Type B pancreatic cell (in vitro differentiated cells): ENCODE data around the gene PPARGC1A. TPM values are rescaled to one million over a fixed set of nuclear protein-coding genes. Genes with fewer than 3 reads are reported as not detected.

ENCODE experiments used
- DNase-seq: peaks from one replicate; pipeline ENCODE4 v3.0.0; 2021; ENCODE audit warnings: mixed read lengths; ENCODE audit not compliant: unreplicated experiment; ENCODE audit errors: extremely low spot score
- H3K27ac Mint-ChIP-seq: 2 replicates; pipeline ENCODE4 v1.8.0; 2021; ENCODE audit warnings: mild to moderate bottlenecking, mixed read lengths
- H3K27me3 Mint-ChIP-seq: 2 replicates; pipeline ENCODE4 v1.8.0; 2021; ENCODE audit warnings: mixed read lengths
- H3K36me3 Mint-ChIP-seq: 2 replicates; pipeline ENCODE4 v1.8.0; 2021; ENCODE audit warnings: mixed read lengths
- H3K4me1 Mint-ChIP-seq: one replicate; pipeline ENCODE4 v1.8.0; 2021; ENCODE audit warnings: mixed read lengths; ENCODE audit not compliant: unreplicated experiment
- H3K4me3 Mint-ChIP-seq: 2 replicates; pipeline ENCODE4 v1.8.0; 2021; ENCODE audit warnings: mild to moderate bottlenecking, mixed read lengths
- H3K9me3 Mint-ChIP-seq: 2 replicates; pipeline ENCODE4 v1.8.0; 2021; ENCODE audit warnings: mixed read lengths
- total RNA-seq: library from RNA; stranded (reverse); gene quantifications from 2 replicates; pipeline ENCODE4 v1.2.1, GENCODE V29; 2021; ENCODE audit warnings: low replicate concordance
- TF ChIP-seq, protein P1 (sequence below): fragments of 200-600 bp; sonication (generic); conservative IDR thresholded peaks from 2 replicates; pipeline ENCODE4 v1.5.0; 2021; ENCODE audit warnings: antibody characterized with exemption, mild to moderate bottlenecking

The PPARGC1A gene
- total RNA-seq, 1 donor from 2014 or later = 39.4 TPM

- Mint-ChIP-seq H3K4me1 (peaks cover 4% of the 10 kb centered on the region), H3K9me3 (peaks cover 6% of the 10 kb centered on the region), H3K4me3 (no peak overlapping the region), H3K36me3 (no peaks in the 10 kb centered on the region), H3K27me3 (peaks cover 3% of the 10 kb centered on the region), H3K27ac (no peak overlapping the region)
- DNase-seq = no peak
- TF ChIP-seq, protein P1, sequence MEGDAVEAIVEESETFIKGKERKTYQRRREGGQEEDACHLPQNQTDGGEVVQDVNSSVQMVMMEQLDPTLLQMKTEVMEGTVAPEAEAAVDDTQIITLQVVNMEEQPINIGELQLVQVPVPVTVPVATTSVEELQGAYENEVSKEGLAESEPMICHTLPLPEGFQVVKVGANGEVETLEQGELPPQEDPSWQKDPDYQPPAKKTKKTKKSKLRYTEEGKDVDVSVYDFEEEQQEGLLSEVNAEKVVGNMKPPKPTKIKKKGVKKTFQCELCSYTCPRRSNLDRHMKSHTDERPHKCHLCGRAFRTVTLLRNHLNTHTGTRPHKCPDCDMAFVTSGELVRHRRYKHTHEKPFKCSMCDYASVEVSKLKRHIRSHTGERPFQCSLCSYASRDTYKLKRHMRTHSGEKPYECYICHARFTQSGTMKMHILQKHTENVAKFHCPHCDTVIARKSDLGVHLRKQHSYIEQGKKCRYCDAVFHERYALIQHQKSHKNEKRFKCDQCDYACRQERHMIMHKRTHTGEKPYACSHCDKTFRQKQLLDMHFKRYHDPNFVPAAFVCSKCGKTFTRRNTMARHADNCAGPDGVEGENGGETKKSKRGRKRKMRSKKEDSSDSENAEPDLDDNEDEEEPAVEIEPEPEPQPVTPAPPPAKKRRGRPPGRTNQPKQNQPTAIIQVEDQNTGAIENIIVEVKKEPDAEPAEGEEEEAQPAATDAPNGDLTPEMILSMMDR = no peak
Observed at GRCh38 chr4:23762551-23762950, 127.3 kb downstream of the PPARGC1A start.

GRCh38 chr4:23759066-23759465 lies 130.8 kb downstream of the PPARGC1A start:
- H3K4me3 Mint-ChIP-seq = no peak overlapping the region
- no peaks in the 10 kb centered on the region for H3K4me1 Mint-ChIP-seq
- H3K27ac Mint-ChIP-seq = no peak overlapping the region
- H3K9me3 Mint-ChIP-seq = peaks cover 6% of the 10 kb centered on the region
- no peaks in the 10 kb centered on the region for H3K36me3 Mint-ChIP-seq
- TF ChIP-seq, protein P1 = no peak
- peaks cover 3% of the 10 kb centered on the region for H3K27me3 Mint-ChIP-seq
- DNase-seq = no peak

GRCh38 chr4:23754688-23755087 lies 135.2 kb downstream of the PPARGC1A start:
- Mint-ChIP-seq H3K4me3 (no peak overlapping the region), H3K9me3 (peaks cover 6% of the 10 kb centered on the region)
- TF ChIP-seq, protein P1 = no peak

GRCh38 chr4:23750125-23750524 lies 139.7 kb downstream of the PPARGC1A start:
- Mint-ChIP-seq H3K4me3 (no peak overlapping the region), H3K27me3 (no peaks in the 10 kb centered on the region), H3K36me3 (no peaks in the 10 kb centered on the region), H3K4me1 (no peaks in the 10 kb centered on the region), H3K9me3 (no peaks in the 10 kb centered on the region), H3K27ac (no peak overlapping the region)
- no peak for DNase-seq
- TF ChIP-seq, protein P1 = no peak

More at GRCh38 chr4:23754688-23755087, 135.2 kb downstream of the PPARGC1A start:
- no peak for DNase-seq
- Mint-ChIP-seq H3K36me3 (no peaks in the 10 kb centered on the region), H3K27me3 (peaks cover 3% of the 10 kb centered on the region), H3K27ac (no peak overlapping the region), H3K4me1 (no peaks in the 10 kb centered on the region)

GRCh38 chr4:23747281-23747735 lies 142.5 kb downstream of the PPARGC1A start:
- Mint-ChIP-seq H3K4me3 (no peak overlapping the region), H3K27me3 (peaks cover 4% of the 10 kb centered on the region), H3K4me1 (no peaks in the 10 kb centered on the region), H3K36me3 (no peaks in the 10 kb centered on the region), H3K27ac (no peak overlapping the region), H3K9me3 (no peaks in the 10 kb centered on the region)
- DNase-seq = no peak
- TF ChIP-seq, protein P1 = no peak

GRCh38 chr4:23746672-23747071 lies 143.2 kb downstream of the PPARGC1A start:
- Mint-ChIP-seq H3K27me3 (peaks cover 4% of the 10 kb centered on the region), H3K4me3 (no peak overlapping the region), H3K9me3 (no peaks in the 10 kb centered on the region), H3K27ac (no peak overlapping the region), H3K4me1 (no peaks in the 10 kb centered on the region), H3K36me3 (no peaks in the 10 kb centered on the region)
- TF ChIP-seq, protein P1 = no peak
- no peak for DNase-seq
